Activated CD8-positive, alpha-beta T cell treated with anti-CD3 and anti-CD28 coated beads for 36 hours (primary cell): ENCODE measurements around the gene SBNO2. TPM values are rescaled to one million over a fixed set of nuclear protein-coding genes. Genes with fewer than 3 reads are reported as not detected.
A peak's percentile ranks its signal among the peaks of the same experiment; 100 is the strongest.

Experiments used
- ATAC-seq: fragments of 200-7000 bp; cut with Tn5 transposase; one replicate; pipeline ENCODE4 v1.10.0; 2021; ENCODE audit warnings: mild to moderate bottlenecking, moderate library complexity
- CTCF ChIA-PET: fragments of 350-600 bp; sonication (Branson Sonifier 250); formaldehyde crosslinking; loops from one replicate; lab custom pipeline; 2021; ENCODE audit warnings: antibody characterized with exemption; lab: Charles Lee
- POLR2A ChIA-PET: fragments of 350-600 bp; sonication (Branson Sonifier 250); formaldehyde crosslinking; loops from one replicate; lab custom pipeline; 2021; ENCODE audit warnings: antibody characterized with exemption; lab: Charles Lee
- DNase-seq: peaks from one replicate; pipeline ENCODE4 v3.0.0-alpha.2; 2020
- H3K27ac Mint-ChIP-seq: one replicate; pipeline ENCODE4 v1.8.0; 2021; ENCODE audit warnings: mild to moderate bottlenecking, mixed read lengths
- H3K27me3 Mint-ChIP-seq: one replicate; pipeline ENCODE4 v1.8.0; 2021; ENCODE audit warnings: mixed read lengths
- H3K36me3 Mint-ChIP-seq: one replicate; pipeline ENCODE4 v1.8.0; 2021; ENCODE audit warnings: low read depth, mixed read lengths
- H3K4me1 Mint-ChIP-seq: one replicate; pipeline ENCODE4 v1.8.0; 2021; ENCODE audit warnings: low read depth, mixed read lengths
- H3K4me3 Mint-ChIP-seq: one replicate; pipeline ENCODE4 v1.8.0; 2021; ENCODE audit warnings: mild to moderate bottlenecking, moderate library complexity, mixed read lengths
- H3K9me3 Mint-ChIP-seq: one replicate; pipeline ENCODE4 v1.8.0; 2021; ENCODE audit warnings: mixed read lengths
- CTCF ChIP-seq: fragments of 200-600 bp; IDR thresholded peaks from one replicate; pipeline ENCODE4 v1.8.0; 2022; ENCODE audit warnings: antibody characterized with exemption, mild to moderate bottlenecking
- intact Hi-C: fragments of 100-400 bp; cut with micrococcal nuclease; formaldehyde crosslinking; loops from one replicate; pipeline ENCODE4 v1.10.0; 2022
- total RNA-seq, 2 experiments: library from RNA; stranded (reverse); gene quantifications; one replicate each; pipeline ENCODE4 v1.2.3, GENCODE V29; 2021

SBNO2 gene
- total RNA-seq, 2 experiments from 2014 or later: 41.7 to 42.0 TPM

- no peak for TF ChIP-seq CTCF
- intact Hi-C loops: loop anchor here (10.0 kb wide), 1 partner anchor 51 kb away; no protein-coding TSS in a partner anchor
- peaks cover 41% of the 10 kb centered on the region for H3K4me1 Mint-ChIP-seq
- no peaks in the 10 kb centered on the region for H3K9me3 Mint-ChIP-seq
- H3K4me3 Mint-ChIP-seq: peak overlapping the region; percentile 85
- CTCF ChIA-PET: interaction anchor here (0.6 to 2.7 kb wide), 4 partner anchors 20 to 133 kb away, joined by 3 to 10 read pairs (median 3); no protein-coding TSS in a partner anchor
- DNase-seq: peak; percentile 88
- POLR2A ChIA-PET: interaction anchor here (0.6 to 2.7 kb wide), 6 partner anchors 10 to 112 kb away, joined by 3 to 8 read pairs (median 4); partner anchors contain the start of genes ARHGAP45, RNU6-2 and TMEM259
- peak; percentile 58 for ATAC-seq
- H3K36me3 Mint-ChIP-seq: peaks cover 4% of the 10 kb centered on the region
- H3K27me3 Mint-ChIP-seq: no peaks in the 10 kb centered on the region
- H3K27ac Mint-ChIP-seq: peak overlapping the region; percentile 94
Measured at GRCh38 chr19:1133471-1133929, 40.6 kb downstream of the SBNO2 start.

- TF ChIP-seq CTCF: no peak
- POLR2A ChIA-PET: interaction anchor here (0.7 to 4.4 kb wide), 16 partner anchors 9 to 136 kb away, joined by 3 to 29 read pairs (median 4); partner anchors contain the start of genes ARHGAP45, CIRBP, GPX4 and RNU6-2
- no peaks in the 10 kb centered on the region for H3K9me3 Mint-ChIP-seq
- no peaks in the 10 kb centered on the region for H3K27me3 Mint-ChIP-seq
- peaks cover 4% of the 10 kb centered on the region for H3K36me3 Mint-ChIP-seq
- H3K4me1 Mint-ChIP-seq: peaks cover 41% of the 10 kb centered on the region
- H3K27ac Mint-ChIP-seq: peak overlapping the region; percentile 94
- ATAC-seq: peak; percentile 13
- intact Hi-C loops: loop anchor here (10.0 kb wide), 1 partner anchor 52 kb away; no protein-coding TSS in a partner anchor
- CTCF ChIA-PET: interaction anchor here (1.4 to 2.7 kb wide), 2 partner anchors 20 to 110 kb away, joined by 3 to 10 read pairs; no protein-coding TSS in a partner anchor
- peak overlapping the region; percentile 85 for H3K4me3 Mint-ChIP-seq
- peak; percentile 63 for DNase-seq
Measured at GRCh38 chr19:1132552-1133383, 41.3 kb downstream of the SBNO2 start.

- Mint-ChIP-seq H3K9me3 (no peaks in the 10 kb centered on the region), H3K4me1 (peaks cover 42% of the 10 kb centered on the region), H3K27ac (peak overlapping the region; percentile 94), H3K4me3 (peak overlapping the region; percentile 85), H3K36me3 (peaks cover 6% of the 10 kb centered on the region), H3K27me3 (no peaks in the 10 kb centered on the region)
- ChIA-PET CTCF (interaction anchor here (1.0 to 5.2 kb wide), 8 partner anchors 19 to 147 kb away, joined by 3 to 27 read pairs (median 4); partner anchors contain the start of gene GPX4), POLR2A (interaction anchor here (0.7 to 4.4 kb wide), 22 partner anchors 8 to 137 kb away, joined by 3 to 29 read pairs (median 4); partner anchors contain the start of genes ARHGAP45, CIRBP, GPX4 and RNU6-2)
- ATAC-seq: peak; percentile 70
- peak; percentile 96 for DNase-seq
- no peak for TF ChIP-seq CTCF
- intact Hi-C loops: loop anchor here (10.0 kb wide), 1 partner anchor 53 kb away; no protein-coding TSS in a partner anchor
Measured at GRCh38 chr19:1131718-1132551, 42.1 kb downstream of the SBNO2 start.

GRCh38 chr19:1130771-1131717 lies 43.0 kb downstream of the SBNO2 start:
- H3K4me1 Mint-ChIP-seq: peaks cover 40% of the 10 kb centered on the region
- H3K36me3 Mint-ChIP-seq: peaks cover 8% of the 10 kb centered on the region
- H3K27ac Mint-ChIP-seq: peak overlapping the region; percentile 91
- intact Hi-C loops: loop anchor here (10.0 kb wide), 1 partner anchor 54 kb away; no protein-coding TSS in a partner anchor
- no peaks in the 10 kb centered on the region for H3K27me3 Mint-ChIP-seq
- ATAC-seq (peak; percentile 3), DNase-seq (peak; percentile 61)
- peak overlapping the region; percentile 85 for H3K4me3 Mint-ChIP-seq
- no peak for TF ChIP-seq CTCF
- ChIA-PET CTCF (interaction anchor here (0.7 to 5.2 kb wide), 11 partner anchors 18 to 148 kb away, joined by 3 to 27 read pairs (median 3); partner anchors contain the start of gene GPX4), POLR2A (interaction anchor here (0.6 to 4.4 kb wide), 22 partner anchors 9 to 135 kb away, joined by 3 to 29 read pairs (median 3); partner anchors contain the start of genes ATP5F1D, GPX4, RNU6-2 and TMEM259)
- H3K9me3 Mint-ChIP-seq: no peaks in the 10 kb centered on the region
